ENCODE measurements around the gene LDLRAP1. TPM values are rescaled to one million over a fixed set of nuclear protein-coding genes. Genes with fewer than 3 reads are reported as not detected.
"Not testable (repeated sequence)": the region's sequence is repeated elsewhere in the genome, so short reads cannot be mapped to it uniquely, and the experiment has no call there.

The LDLRAP1 gene
- 8.0 and 12.7 TPM in 2 replicates for total RNA-seq (2014; rRNA removed; shearing (Covaris generic))

GRCh38 chr1:25543425-25544242 is at the start of gene LDLRAP1:
Gene LDLRAP1, plus strand, starts transcription at chr1:25543606. Its CDS starts 93 bp downstream, at chr1:25543699.
- peak; percentile 26 for DNase-seq (ENCODE audit: low spot score)

GRCh38 chr1:25494952-25495351 is 48.5 kb upstream of the LDLRAP1 start:
- DNase-seq (ENCODE audit: low spot score), result no peak

- DNase-seq (ENCODE audit: low spot score), result no peak
Measured at GRCh38 chr1:25500694-25501093, 42.7 kb upstream of the LDLRAP1 start.

- DNase-seq (ENCODE audit: low spot score), result no peak
Measured at GRCh38 chr1:25501235-25502058, 42.0 kb upstream of the LDLRAP1 start.

GRCh38 chr1:25502957-25503356 is 40.4 kb upstream of the LDLRAP1 start:
- peak; percentile 51 for DNase-seq (ENCODE audit: low spot score)

GRCh38 chr1:25503551-25504426 is 39.6 kb upstream of the LDLRAP1 start:
- DNase-seq (ENCODE audit: low spot score), result peak; percentile 8

GRCh38 chr1:25504706-25505595 is 38.5 kb upstream of the LDLRAP1 start:
- no peak for DNase-seq (ENCODE audit: low spot score)

- DNase-seq (ENCODE audit: low spot score), result no peak
Measured at GRCh38 chr1:25505656-25506385, 37.6 kb upstream of the LDLRAP1 start.

GRCh38 chr1:25506566-25507463 is 36.6 kb upstream of the LDLRAP1 start:
- DNase-seq (ENCODE audit: low spot score), result not testable (repeated sequence)

- DNase-seq (ENCODE audit: low spot score), result no peak
Measured at GRCh38 chr1:25513666-25514065, 29.7 kb upstream of the LDLRAP1 start.

GRCh38 chr1:25515033-25515432 is 28.4 kb upstream of the LDLRAP1 start:
- DNase-seq (ENCODE audit: low spot score), result no peak

GRCh38 chr1:25516686-25517085 is 26.7 kb upstream of the LDLRAP1 start:
- DNase-seq (ENCODE audit: low spot score), result no peak

GRCh38 chr1:25517476-25518394 is 25.7 kb upstream of the LDLRAP1 start:
- no peak for DNase-seq (ENCODE audit: low spot score)

GRCh38 chr1:25519624-25520023 is 23.8 kb upstream of the LDLRAP1 start:
- DNase-seq (ENCODE audit: low spot score), result peak; percentile 49

- DNase-seq (ENCODE audit: low spot score), result peak; percentile 42
Measured at GRCh38 chr1:25520446-25521061, 22.9 kb upstream of the LDLRAP1 start.

- DNase-seq (ENCODE audit: low spot score), result no peak
Measured at GRCh38 chr1:25522031-25522655, 21.3 kb upstream of the LDLRAP1 start.

- DNase-seq (ENCODE audit: low spot score), result no peak
Measured at GRCh38 chr1:25523542-25523941, 19.9 kb upstream of the LDLRAP1 start.
